ENCODE data around the gene CCDC81.

The CCDC81 gene

DNA sequence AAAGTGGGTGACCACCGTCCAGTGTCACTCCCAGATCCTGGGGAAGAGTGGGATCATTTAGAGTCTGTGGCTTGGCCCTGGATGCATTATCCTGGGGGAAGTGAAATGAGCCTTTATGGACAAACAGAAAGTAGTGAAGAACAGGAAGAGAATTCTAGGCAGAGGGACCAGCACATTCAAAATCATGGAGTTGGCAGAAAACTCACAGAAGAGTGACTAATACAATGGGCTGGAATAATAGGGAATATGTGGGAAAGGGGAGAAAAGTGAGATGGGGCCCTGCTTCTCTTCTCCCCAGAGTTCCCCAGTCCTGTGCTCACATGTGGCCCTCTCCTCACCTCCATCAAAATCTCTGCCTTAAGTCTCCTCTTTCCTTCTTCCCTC, 84.3 kb downstream of the CCDC81 start:
- DNase-seq (ENCODE audit: low spot score) = no peak
- in situ Hi-C loops (cut with MboI; ENCODE audit: low sequenced_read_pairs, unreplicated experiment) = loop anchor here (5.0 kb wide), 1 partner anchor 358 kb away; no protein-coding TSS in a partner anchor
- no peak for TF ChIP-seq CTCF (IDR thresholded peaks at IDR 0.05; ENCODE audit: borderline replicate concordance, control extremely low read depth, extremely low read depth, insufficient read depth, missing control alignments)

- in situ Hi-C loops (cut with MboI; ENCODE audit: low sequenced_read_pairs, unreplicated experiment) = loop anchor here (5.0 kb wide), 1 partner anchor 357 kb away; no protein-coding TSS in a partner anchor
- DNase-seq (ENCODE audit: low spot score) = no peak
- TF ChIP-seq CTCF (IDR thresholded peaks at IDR 0.05; ENCODE audit: borderline replicate concordance, control extremely low read depth, extremely low read depth, insufficient read depth, missing control alignments) = no peak
Measured at GRCh38 chr11:86459682-86460460, 85.2 kb downstream of the CCDC81 start.

- no peak for TF ChIP-seq CTCF (IDR thresholded peaks at IDR 0.05; ENCODE audit: borderline replicate concordance, control extremely low read depth, extremely low read depth, insufficient read depth, missing control alignments)
- in situ Hi-C loops (cut with MboI; ENCODE audit: low sequenced_read_pairs, unreplicated experiment) = no loop called here
- DNase-seq (ENCODE audit: low spot score) = no peak
Measured at GRCh38 chr11:86460461-86461385, 86.0 kb downstream of the CCDC81 start.

GRCh38 chr11:86461892-86462291, 87.2 kb downstream of the CCDC81 start:
- in situ Hi-C loops (cut with MboI; ENCODE audit: low sequenced_read_pairs, unreplicated experiment) = no loop called here
- no peak for DNase-seq (ENCODE audit: low spot score)
- TF ChIP-seq CTCF (IDR thresholded peaks at IDR 0.05; ENCODE audit: borderline replicate concordance, control extremely low read depth, extremely low read depth, insufficient read depth, missing control alignments) = no peak

GRCh38 chr11:86463120-86463519, 88.4 kb downstream of the CCDC81 start:
- in situ Hi-C loops (cut with MboI; ENCODE audit: low sequenced_read_pairs, unreplicated experiment) = no loop called here
- no peak for TF ChIP-seq CTCF (IDR thresholded peaks at IDR 0.05; ENCODE audit: borderline replicate concordance, control extremely low read depth, extremely low read depth, insufficient read depth, missing control alignments)
- DNase-seq (ENCODE audit: low spot score) = no peak

- DNase-seq (ENCODE audit: low spot score) = no peak
- TF ChIP-seq CTCF (IDR thresholded peaks at IDR 0.05; ENCODE audit: borderline replicate concordance, control extremely low read depth, extremely low read depth, insufficient read depth, missing control alignments) = no peak
- in situ Hi-C loops (cut with MboI; ENCODE audit: low sequenced_read_pairs, unreplicated experiment) = no loop called here
Measured at GRCh38 chr11:86463955-86464354, 89.3 kb downstream of the CCDC81 start.

All from GM13976 (cell line).